RWPE1 (cell line): ENCODE results near the gene RNF38.
A peak's percentile ranks its signal among the peaks of the same experiment; 100 is the strongest.
"Not testable (repeated sequence)": the region's sequence is repeated elsewhere in the genome, so short reads cannot be mapped to it uniquely, and the experiment has no call there.

Experiments
- CTCF ChIA-PET: fragments of 350-600 bp; sonication (Branson Sonifier 250); formaldehyde crosslinking; extraction: SDS; loops from one replicate; lab custom pipeline; 2021; lab: Yijun Ruan, JAX
- POLR2A ChIA-PET: fragments of 400-600 bp; formaldehyde crosslinking; extraction: SDS; loops from one replicate; lab custom pipeline; 2020; ENCODE audit warnings: antibody characterized with exemption; ENCODE audit not compliant: low non-redundant PET; lab: Yijun Ruan, JAX
- DNase-seq: peaks from one replicate; pipeline ENCODE4 v3.0.0; 2012; ENCODE audit warnings: low spot score
- H3K27ac ChIP-seq: fragments of 450-650 bp; 2 replicates; pipeline ENCODE4 v1.5.1; 2017
- CTCF ChIP-seq: fragments of 450-650 bp; conservative IDR thresholded peaks from 2 replicates; pipeline ENCODE4 v1.5.1; 2017; ENCODE audit warnings: low read depth, mild to moderate bottlenecking

The RNF38 gene

GRCh38 chr9:36306471-36307306 lies 93.4 kb downstream of the RNF38 start:
- POLR2A ChIA-PET = no interaction called here
- peak overlapping the region; percentile 76 for H3K27ac ChIP-seq
- CTCF ChIA-PET = no interaction called here
- no peak for TF ChIP-seq CTCF
- DNase-seq = peak; percentile 36

- POLR2A ChIA-PET = interaction anchor here (0.7 kb wide), 1 partner anchor 14 kb away, joined by 8 read pairs; no protein-coding TSS in a partner anchor
- DNase-seq, H3K27ac ChIP-seq, CTCF ChIA-PET: not testable (repeated sequence)
Measured at GRCh38 chr9:36304366-36304765, 95.7 kb downstream of the RNF38 start.

- ChIA-PET CTCF (interaction anchor here (0.6 kb wide), 1 partner anchor 16 kb away, joined by 4 read pairs; no protein-coding TSS in a partner anchor), POLR2A (no interaction called here)
- H3K27ac ChIP-seq = no peak overlapping the region
- no peak for DNase-seq
- no peak for TF ChIP-seq CTCF
Measured at GRCh38 chr9:36301227-36301626, 98.8 kb downstream of the RNF38 start.

- H3K27ac ChIP-seq = no peak overlapping the region
- ChIA-PET POLR2A (no interaction called here), CTCF (no interaction called here)
- no peak for TF ChIP-seq CTCF
- peak; percentile 30 for DNase-seq
Measured at GRCh38 chr9:36298566-36298965, 101.5 kb downstream of the RNF38 start.

GRCh38 chr9:36297798-36298197 lies 102.3 kb downstream of the RNF38 start:
- H3K27ac ChIP-seq = no peak overlapping the region
- no peak for TF ChIP-seq CTCF
- CTCF ChIA-PET = no interaction called here
- POLR2A ChIA-PET = no interaction called here
- DNase-seq = no peak

- POLR2A ChIA-PET, DNase-seq, H3K27ac ChIP-seq: not testable (repeated sequence)
- CTCF ChIA-PET = interaction anchor here (0.6 to 0.7 kb wide), 2 partner anchors 28 to 34 kb away, joined by 3 read pairs; no protein-coding TSS in a partner anchor
Measured at GRCh38 chr9:36294996-36295395, 105.1 kb downstream of the RNF38 start.

GRCh38 chr9:36293918-36294317 lies 106.2 kb downstream of the RNF38 start:
- TF ChIP-seq CTCF = no peak
- CTCF ChIA-PET = no interaction called here
- no peak for DNase-seq
- POLR2A ChIA-PET = no interaction called here
- H3K27ac ChIP-seq = no peak overlapping the region
